SH-SY5Y (cell line): ENCODE data around the gene AKR7A2.

Experiments
- GATA2 ChIP-seq: IDR thresholded peaks from 2 replicates; pipeline ENCODE4 v1.6.1; 2011; ENCODE audit warnings: mild to moderate bottlenecking, low read depth, low read length
- GATA3 ChIP-seq: IDR thresholded peaks from 2 replicates; pipeline ENCODE4 v1.6.1; 2011; ENCODE audit warnings: low read depth, mild to moderate bottlenecking, low read length, moderate library complexity

DNA sequence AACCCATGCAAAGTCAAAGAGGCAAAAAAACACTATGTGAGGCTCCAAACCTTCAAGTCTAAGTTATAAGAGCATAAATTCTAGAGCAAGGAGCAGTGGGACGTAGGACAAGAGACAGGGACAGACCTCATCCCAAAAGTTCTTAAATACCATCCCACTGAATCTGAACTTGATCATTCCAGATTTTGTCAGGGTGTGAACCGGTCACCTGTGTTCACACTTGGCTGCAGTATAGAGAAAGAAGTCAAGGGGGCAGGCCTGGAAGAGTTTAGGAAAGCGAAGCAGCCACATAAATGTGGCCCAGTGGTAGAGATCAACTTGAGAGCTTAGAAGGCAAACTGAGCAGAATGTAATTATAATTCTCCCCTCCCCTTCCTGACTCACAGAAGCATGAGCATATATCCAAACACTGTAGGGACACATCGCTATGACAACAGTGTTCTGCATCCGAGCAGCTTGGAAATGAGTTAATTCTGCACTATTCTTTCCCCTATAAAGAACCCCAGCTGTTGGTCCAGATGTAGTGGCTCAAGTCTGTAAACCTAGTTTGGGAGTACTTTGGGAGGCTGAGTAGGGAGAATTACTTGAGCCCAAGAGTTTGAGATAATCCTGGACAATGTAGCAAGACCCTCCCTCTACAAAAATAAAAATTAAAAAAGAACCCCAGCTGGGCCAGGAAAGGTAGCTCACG, 2.7 kb downstream of the AKR7A2 start:
- TF ChIP-seq GATA2 = no peak
- no peak for TF ChIP-seq GATA3
